Vagina (tissue), 2 donors: ENCODE results near the gene PEMT. TPM values are rescaled to one million over a fixed set of nuclear protein-coding genes. Genes with fewer than 3 reads are reported as not detected.

ENCODE experiments used
- DNase-seq, 2 donors: peaks; one replicate each; pipeline ENCODE4 v3.0.0-alpha.2; 2017; ENCODE audit errors: extremely low spot score in 2 of 2
- H3K27ac ChIP-seq: fragments of 200-600 bp; sonication (generic); one replicate; pipeline ENCODE4 v1.5.1; 2019
- H3K27me3 ChIP-seq: fragments of 200-600 bp; sonication (generic); one replicate; pipeline ENCODE4 v1.5.1; 2019
- H3K36me3 ChIP-seq, 2 donors: fragments of 200-600 bp; sonication (generic); one replicate each; pipeline ENCODE4 v1.5.1; 2017 to 2019
- H3K4me1 ChIP-seq: fragments of 200-600 bp; sonication (generic); one replicate; pipeline ENCODE4 v1.5.1; 2019
- H3K4me3 ChIP-seq, 2 donors: fragments of 200-600 bp; sonication (generic); 1 replicate in 1 of 2; 2 replicates in 1 of 2; pipeline ENCODE4 v1.5.1; 2016 to 2019
- H3K9me3 ChIP-seq: fragments of 200-600 bp; sonication (generic); one replicate; pipeline ENCODE4 v1.5.1; 2019
- POLR2A ChIP-seq, 2 donors: fragments of 450-650 bp; IDR thresholded peaks; one replicate each; pipeline ENCODE4 v1.6.1; 2017; ENCODE audit warnings: antibody characterized with exemption in 2 of 2, mild to moderate bottlenecking in 2 of 2, moderate library complexity in 2 of 2
- POLR2AphosphoS5 ChIP-seq, 2 donors: sonication (generic); formaldehyde crosslinking; IDR thresholded peaks; one replicate each; pipeline ENCODE4 v1.9.0; 2017; ENCODE audit warnings: antibody characterized with exemption in 2 of 2, mild to moderate bottlenecking in 2 of 2, low read depth in 1 of 2; ENCODE audit not compliant: insufficient read depth in 1 of 2
- intact Hi-C: fragments of 100-400 bp; cut with DNase I; formaldehyde crosslinking; loops from one replicate; pipeline ENCODE4 v1.15.1; 2023
- total RNA-seq: library from RNA; depleted of rRNA; stranded (reverse); fragments of >200 nt; gene quantifications from one replicate; pipeline ENCODE4 v1.2.3, GENCODE V29; 2016
- TF ChIP-seq, protein P1 (sequence below), 3 experiments: fragments of 450-650 bp in 2 of 3; fragments of 200-600 bp in 1 of 3; sonication (generic) in 1 of 3; IDR thresholded peaks; one replicate each; pipeline ENCODE4 v1.5.1; 2017 to 2019; ENCODE audit warnings: antibody characterized with exemption in 3 of 3, mild to moderate bottlenecking in 2 of 3, moderate library complexity in 2 of 3

Gene PEMT
- total RNA-seq, 1 donor from 2014 or later = 37.3 TPM

DNA sequence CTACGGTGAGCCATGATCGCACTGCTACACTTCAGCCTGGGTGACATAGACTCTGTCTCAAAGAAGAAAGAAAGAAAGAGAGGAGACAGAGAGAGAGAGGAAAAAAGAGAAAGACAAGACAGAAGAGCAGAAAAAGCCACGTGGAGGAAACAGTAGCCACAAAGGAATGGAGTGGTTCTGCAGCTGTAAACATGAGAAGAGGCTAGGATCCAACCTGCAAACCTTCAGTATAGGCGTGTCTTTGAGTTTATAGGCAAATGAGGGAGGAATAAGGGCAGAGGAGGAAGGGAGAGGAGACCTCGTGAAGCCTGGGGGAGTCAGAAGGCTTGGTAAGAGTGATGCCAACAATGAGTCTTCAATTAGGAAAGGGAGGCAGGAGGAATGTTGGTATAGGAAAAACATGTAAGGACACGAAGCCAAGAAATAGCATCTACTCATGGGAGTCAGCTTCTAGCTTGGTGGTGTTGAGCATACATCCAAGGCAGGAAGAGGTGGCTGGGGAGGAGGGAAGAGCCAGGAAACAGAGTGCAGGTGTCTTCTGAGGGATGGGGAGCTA lies 110.8 kb downstream of the PEMT start:
- TF ChIP-seq, protein P1, sequence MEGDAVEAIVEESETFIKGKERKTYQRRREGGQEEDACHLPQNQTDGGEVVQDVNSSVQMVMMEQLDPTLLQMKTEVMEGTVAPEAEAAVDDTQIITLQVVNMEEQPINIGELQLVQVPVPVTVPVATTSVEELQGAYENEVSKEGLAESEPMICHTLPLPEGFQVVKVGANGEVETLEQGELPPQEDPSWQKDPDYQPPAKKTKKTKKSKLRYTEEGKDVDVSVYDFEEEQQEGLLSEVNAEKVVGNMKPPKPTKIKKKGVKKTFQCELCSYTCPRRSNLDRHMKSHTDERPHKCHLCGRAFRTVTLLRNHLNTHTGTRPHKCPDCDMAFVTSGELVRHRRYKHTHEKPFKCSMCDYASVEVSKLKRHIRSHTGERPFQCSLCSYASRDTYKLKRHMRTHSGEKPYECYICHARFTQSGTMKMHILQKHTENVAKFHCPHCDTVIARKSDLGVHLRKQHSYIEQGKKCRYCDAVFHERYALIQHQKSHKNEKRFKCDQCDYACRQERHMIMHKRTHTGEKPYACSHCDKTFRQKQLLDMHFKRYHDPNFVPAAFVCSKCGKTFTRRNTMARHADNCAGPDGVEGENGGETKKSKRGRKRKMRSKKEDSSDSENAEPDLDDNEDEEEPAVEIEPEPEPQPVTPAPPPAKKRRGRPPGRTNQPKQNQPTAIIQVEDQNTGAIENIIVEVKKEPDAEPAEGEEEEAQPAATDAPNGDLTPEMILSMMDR (IDR thresholded peaks at IDR 0.05) = no peak
- TF ChIP-seq POLR2A (IDR thresholded peaks at IDR 0.05) = no peak
- TF ChIP-seq POLR2AphosphoS5 (IDR thresholded peaks at IDR 0.05; ENCODE audit: insufficient read depth in 1 of 2, low read depth in 1 of 2) = no peak
- H3K36me3 ChIP-seq = no peaks in the 10 kb centered on the region
- peaks cover 68% of the 10 kb centered on the region for H3K4me1 ChIP-seq
- H3K4me3 ChIP-seq = no peak overlapping the region
- no peak overlapping the region for H3K27ac ChIP-seq
- H3K27me3 ChIP-seq = no peaks in the 10 kb centered on the region
- intact Hi-C loops = no loop called here
- no peak for DNase-seq
- H3K9me3 ChIP-seq = no peaks in the 10 kb centered on the region

DNA sequence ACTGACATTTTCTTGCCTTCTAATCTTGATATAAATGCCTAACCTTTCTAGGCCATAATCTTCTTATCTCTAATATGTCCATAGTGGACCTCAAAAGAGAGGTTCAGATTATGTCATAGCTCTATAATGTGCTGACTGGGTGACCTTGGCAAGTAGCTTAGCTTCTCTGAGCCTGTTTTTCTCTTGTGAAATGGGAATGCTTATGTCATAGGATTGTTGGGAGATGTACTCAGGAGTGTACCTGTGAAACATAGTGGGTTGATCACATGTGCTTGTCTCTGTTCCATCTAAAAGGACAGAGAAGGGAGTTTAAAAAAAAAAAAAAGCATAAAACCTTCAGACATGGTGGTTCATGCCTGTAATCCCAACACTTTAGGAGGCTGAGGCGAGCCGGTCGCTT lies 112.3 kb downstream of the PEMT start:
- H3K4me1 ChIP-seq = peaks cover 62% of the 10 kb centered on the region
- intact Hi-C loops = no loop called here
- H3K36me3 ChIP-seq = no peaks in the 10 kb centered on the region
- H3K27me3 ChIP-seq = no peaks in the 10 kb centered on the region
- no peak overlapping the region for H3K27ac ChIP-seq
- TF ChIP-seq POLR2AphosphoS5 (IDR thresholded peaks at IDR 0.05; ENCODE audit: insufficient read depth in 1 of 2, low read depth in 1 of 2) (no peak), POLR2A (IDR thresholded peaks at IDR 0.05) (no peak)
- TF ChIP-seq, protein P1 (IDR thresholded peaks at IDR 0.05) = no peak
- no peaks in the 10 kb centered on the region for H3K9me3 ChIP-seq
- no peak overlapping the region for H3K4me3 ChIP-seq
- DNase-seq = no peak

DNA sequence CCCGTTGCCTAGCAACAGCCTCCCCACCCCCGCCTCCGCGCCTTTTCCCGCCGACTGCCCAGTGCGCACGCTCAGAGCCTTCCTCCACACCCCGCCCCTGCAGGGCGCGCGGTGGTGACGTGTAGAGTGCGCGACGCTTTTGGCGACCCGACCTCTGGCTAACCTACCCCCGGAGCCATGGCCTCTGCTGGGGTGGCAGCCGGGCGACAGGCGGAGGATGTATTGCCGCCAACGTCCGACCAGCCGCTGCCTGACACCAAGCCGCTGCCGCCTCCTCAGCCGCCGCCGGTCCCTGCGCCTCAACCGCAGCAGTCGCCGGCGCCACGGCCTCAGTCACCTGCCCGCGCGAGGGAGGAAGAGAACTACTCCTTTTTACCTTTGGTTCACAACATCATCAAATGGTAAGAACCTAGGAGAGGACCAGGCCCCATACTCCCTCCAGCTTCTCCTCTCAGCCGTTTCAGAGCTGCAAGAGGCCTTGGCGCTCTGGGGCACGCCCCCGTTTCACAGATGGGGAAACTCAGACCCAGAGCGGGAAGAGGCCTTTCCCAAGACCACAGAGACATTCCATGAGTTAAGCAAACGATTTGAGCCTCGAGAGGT lies 114.5 kb downstream of the PEMT start, which contains the start of gene MED9:
Gene MED9, plus strand, starts transcription at position 136 of the 603 bp plus-strand sequence. Its CDS starts 42 bp downstream, at position 178.
- peak; percentile 88 for TF ChIP-seq POLR2AphosphoS5 (IDR thresholded peaks at IDR 0.05; ENCODE audit: insufficient read depth in 1 of 2, low read depth in 1 of 2)
- no peak for TF ChIP-seq POLR2A (IDR thresholded peaks at IDR 0.05)
- Histone ChIP-seq H3K4me1 (peaks cover 54% of the 10 kb centered on the region), H3K4me3 (peak within 1 kb of the TSS; percentile 95 to 100), H3K9me3 (no peaks in the 10 kb centered on the region), H3K27me3 (no peaks in the 10 kb centered on the region), H3K27ac (peak within 1 kb of the TSS; percentile 91), H3K36me3 (no peaks in the 10 kb centered on the region)
- intact Hi-C loops = no loop called here
- DNase-seq = peak in 1 of 2 donors; percentile 90

DNA sequence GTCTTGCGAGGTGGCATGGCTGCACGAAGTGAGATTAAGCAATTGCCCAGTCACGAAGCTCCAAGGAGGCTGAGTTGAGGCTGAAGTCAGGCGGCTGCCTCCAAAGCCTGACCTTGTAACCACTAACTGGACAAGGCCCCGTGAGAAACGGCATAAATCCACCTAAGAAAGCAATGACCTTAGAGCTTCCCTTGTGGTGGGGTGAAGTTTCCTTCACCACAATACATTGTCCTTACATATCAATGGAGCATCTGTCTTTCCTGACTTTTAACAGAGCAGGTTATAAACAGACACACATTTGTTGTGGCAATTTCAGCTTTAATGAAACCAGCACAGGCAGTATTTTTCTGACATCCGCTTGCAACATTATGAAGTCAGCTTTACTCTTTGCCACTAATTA lies 117.2 kb downstream of the PEMT start:
- TF ChIP-seq, protein P1 (IDR thresholded peaks at IDR 0.05) = no peak
- no peak for TF ChIP-seq POLR2A (IDR thresholded peaks at IDR 0.05)
- no peak for TF ChIP-seq POLR2AphosphoS5 (IDR thresholded peaks at IDR 0.05; ENCODE audit: insufficient read depth in 1 of 2, low read depth in 1 of 2)
- no peaks in the 10 kb centered on the region for H3K9me3 ChIP-seq
- H3K27ac ChIP-seq = no peak overlapping the region
- H3K4me3 ChIP-seq = no peak overlapping the region
- intact Hi-C loops = no loop called here
- peaks cover 31% of the 10 kb centered on the region for H3K4me1 ChIP-seq
- no peaks in the 10 kb centered on the region for H3K27me3 ChIP-seq
- no peaks in the 10 kb centered on the region for H3K36me3 ChIP-seq
- no peak for DNase-seq

DNA sequence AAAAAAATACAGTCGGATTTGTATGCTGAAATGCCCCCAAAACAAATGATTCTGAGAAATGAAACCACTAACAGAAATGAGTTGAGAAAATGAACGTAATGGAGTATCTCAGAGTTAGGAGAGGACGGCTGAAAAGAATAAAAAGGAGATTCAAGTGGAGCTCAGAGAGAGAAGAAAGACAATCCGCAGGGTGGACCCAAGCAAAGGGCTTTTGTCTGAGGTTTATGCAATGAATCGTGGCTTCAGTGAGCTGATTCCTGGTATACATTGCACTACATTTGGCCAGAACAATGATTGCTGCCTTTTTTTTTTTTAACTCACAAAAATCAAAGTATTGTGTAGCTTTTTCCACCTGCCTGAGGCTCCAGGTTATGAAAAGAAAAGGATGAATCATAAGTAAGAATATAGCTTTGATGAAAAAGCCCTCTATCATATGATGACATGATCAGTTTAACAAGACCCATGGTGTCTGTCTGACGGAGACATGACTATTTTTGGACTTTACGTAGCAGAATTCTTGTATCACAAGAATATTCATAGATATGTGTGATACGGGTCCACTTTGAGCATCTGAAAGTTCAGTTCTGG lies 119.1 kb downstream of the PEMT start:
- intact Hi-C loops = no loop called here
- no peaks in the 10 kb centered on the region for H3K36me3 ChIP-seq
- no peak overlapping the region for H3K27ac ChIP-seq
- no peaks in the 10 kb centered on the region for H3K9me3 ChIP-seq
- no peak for DNase-seq
- TF ChIP-seq POLR2AphosphoS5 (IDR thresholded peaks at IDR 0.05; ENCODE audit: insufficient read depth in 1 of 2, low read depth in 1 of 2) (no peak), POLR2A (IDR thresholded peaks at IDR 0.05) (no peak)
- TF ChIP-seq, protein P1 (IDR thresholded peaks at IDR 0.05) = no peak
- no peaks in the 10 kb centered on the region for H3K27me3 ChIP-seq
- no peak overlapping the region for H3K4me3 ChIP-seq
- H3K4me1 ChIP-seq = peaks cover 12% of the 10 kb centered on the region
